Measurements from ENCODE around the gene TOR1A.

TOR1A gene

GRCh38 chr9:129851821-129852220 lies 27.9 kb upstream of the TOR1A start:
- DNase-seq: no peak

GRCh38 chr9:129850821-129851550 lies 27.1 kb upstream of the TOR1A start:
- no peak for DNase-seq

- DNase-seq: no peak
Observed at GRCh38 chr9:129849901-129850300, 26.0 kb upstream of the TOR1A start.

- no peak for DNase-seq
Observed at GRCh38 chr9:129848712-129849441, 24.9 kb upstream of the TOR1A start.

GRCh38 chr9:129845373-129845772 lies 21.4 kb upstream of the TOR1A start:
- DNase-seq: no peak

- DNase-seq: no peak
Observed at GRCh38 chr9:129841071-129841470, 17.1 kb upstream of the TOR1A start.

- peak; percentile 49 for DNase-seq
Observed at GRCh38 chr9:129840034-129840433, 16.1 kb upstream of the TOR1A start.

- peak; percentile 40 for DNase-seq
Observed at GRCh38 chr9:129839324-129840023, 15.5 kb upstream of the TOR1A start.

- DNase-seq: no peak
Observed at GRCh38 chr9:129838707-129839259, 14.8 kb upstream of the TOR1A start.

GRCh38 chr9:129836311-129837007 lies 12.5 kb upstream of the TOR1A start:
- DNase-seq: no peak

GRCh38 chr9:129835860-129836223 lies 11.9 kb upstream of the TOR1A start:
- DNase-seq: no peak

GRCh38 chr9:129835128-129835859 lies 11.4 kb upstream of the TOR1A start, which contains the start of the genes C9orf78 and USP20:
Gene C9orf78 (minus strand): TSS chr9:129835275. CDS start chr9:129835221, 54 bp downstream.
Gene USP20 (plus strand): TSS chr9:129835458. CDS start chr9:129852556, 17,098 bp downstream.
- DNase-seq: peak; percentile 97

GRCh38 chr9:129834489-129835127 lies 10.7 kb upstream of the TOR1A start:
- no peak for DNase-seq

- no peak for DNase-seq
Observed at GRCh38 chr9:129832982-129833381, 9.0 kb upstream of the TOR1A start.

GRCh38 chr9:129828969-129829368 lies 5.0 kb upstream of the TOR1A start:
- DNase-seq: no peak

- no peak for DNase-seq
Observed at GRCh38 chr9:129828051-129828450, 4.1 kb upstream of the TOR1A start.

- no peak for DNase-seq
Observed at GRCh38 chr9:129826759-129827158, 2.8 kb upstream of the TOR1A start.

- DNase-seq: no peak
Observed at GRCh38 chr9:129826344-129826743, 2.4 kb upstream of the TOR1A start.

- no peak for DNase-seq
Observed at GRCh38 chr9:129823542-129823934, 398 bp downstream of the TOR1A start.

- DNase-seq: no peak
Observed at GRCh38 chr9:129822898-129823541, 916 bp downstream of the TOR1A start.

Measured in NCI-H1092 treated with DMSO at 0.1 percent for 48 hours (cell line).